ENCODE data around the gene PLSCR2.

DNA sequence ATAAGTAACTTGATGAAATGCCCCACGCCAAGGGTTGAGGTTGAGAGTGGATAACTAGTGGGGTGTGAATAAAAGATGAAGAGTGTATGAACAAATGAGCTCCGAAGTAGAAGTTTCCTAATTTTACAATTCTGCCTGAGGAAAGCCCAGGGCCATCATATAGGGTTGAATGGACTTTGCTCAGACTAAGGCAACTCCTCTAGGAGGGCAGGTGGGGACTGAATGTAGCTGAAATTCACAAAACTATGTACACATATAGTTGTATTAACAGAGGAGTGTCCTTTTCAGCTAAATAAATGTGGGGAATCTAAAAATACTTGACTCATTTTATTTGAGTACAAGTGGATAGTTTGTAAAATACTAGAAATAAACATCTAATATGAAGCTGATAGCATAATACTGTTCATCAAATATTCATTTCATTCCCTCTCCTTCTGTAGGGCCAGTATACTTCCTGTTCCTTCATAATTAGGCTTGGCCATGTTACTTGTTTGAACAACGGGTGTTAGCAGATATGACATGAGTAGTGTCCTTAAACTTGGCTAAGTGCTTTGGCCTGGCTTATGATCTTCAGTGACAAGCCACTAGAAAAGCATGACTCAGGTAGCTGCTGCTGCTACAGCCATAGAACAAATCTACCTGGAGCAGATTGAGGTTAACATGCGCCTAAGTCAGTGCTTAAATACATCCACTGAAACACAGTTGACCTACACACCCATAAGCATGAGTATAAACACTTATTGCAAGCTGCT is 48.5 kb upstream of the PLSCR2 start:
- TF ChIP-seq EZH2 (IDR thresholded peaks at IDR 0.05; ENCODE audit: insufficient read depth, poor library complexity, severe bottlenecking) (no peak), EZH2phosphoT487 (IDR thresholded peaks at IDR 0.05; ENCODE audit: insufficient read depth, low read depth) (no peak)
